NCI-H1092 treated with DMSO at 0.1 percent for 48 hours (cell line): ENCODE results near the gene EDN3.

Experiments
- DNase-seq: peaks from one replicate; lab custom pipeline; 2025; lab: John Stamatoyannopoulos, UW

EDN3 gene

GRCh38 chr20:59300333-59301081 is at the start of gene EDN3:
TSS of gene EDN3 (plus strand) at chr20:59300611. CDS start at chr20:59300813, 202 bp downstream.
- DNase-seq: no peak

DNA sequence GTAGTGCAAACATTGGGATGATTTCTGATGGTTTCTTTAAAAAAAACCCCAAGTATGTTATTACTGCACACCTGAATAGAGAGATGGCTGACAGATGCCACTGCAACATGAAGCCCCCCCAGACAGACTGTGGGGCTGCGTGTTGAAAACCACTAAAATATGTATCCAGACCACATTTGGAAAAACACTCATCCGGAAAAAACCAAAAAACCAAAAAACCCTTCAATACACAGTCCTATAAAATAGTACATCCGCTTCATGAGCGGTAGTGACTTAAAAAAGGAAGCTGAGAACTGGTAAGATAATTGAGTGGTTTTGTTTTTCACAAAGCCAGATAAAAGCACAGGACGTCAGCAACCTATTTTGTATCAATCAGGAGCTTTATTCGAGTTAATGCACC is 47.1 kb upstream of the EDN3 start:
- DNase-seq: no peak

DNA sequence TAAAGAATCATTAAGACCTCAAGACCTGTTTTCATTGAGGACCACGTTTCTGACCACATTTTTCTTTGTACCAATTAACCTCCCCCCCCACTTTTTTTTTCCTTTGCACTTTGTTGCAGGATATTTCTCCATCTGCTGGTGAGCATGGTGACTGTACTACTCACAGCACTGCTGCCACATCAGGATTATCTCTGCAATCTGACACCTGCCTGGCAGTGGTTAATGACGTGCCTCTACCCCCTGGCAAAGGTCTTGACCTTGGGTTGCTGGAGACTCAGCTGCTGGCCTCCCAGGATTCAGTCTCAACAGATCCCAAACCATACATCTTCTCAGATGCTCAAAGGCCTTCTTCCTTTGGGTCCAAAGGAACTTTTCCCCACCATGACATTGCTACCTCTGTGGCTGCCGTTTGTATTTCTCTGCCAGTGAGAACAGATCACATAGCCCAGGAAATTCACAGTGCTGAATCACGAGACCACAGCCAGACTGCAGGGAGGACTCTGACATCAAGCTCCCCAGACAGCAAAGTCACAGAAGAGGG is 46.6 kb upstream of the EDN3 start:
- DNase-seq: no peak

GRCh38 chr20:59255256-59255655 is 45.2 kb upstream of the EDN3 start:
- no peak for DNase-seq

GRCh38 chr20:59258221-59258621 is 42.2 kb upstream of the EDN3 start:
- DNase-seq: no peak

DNA sequence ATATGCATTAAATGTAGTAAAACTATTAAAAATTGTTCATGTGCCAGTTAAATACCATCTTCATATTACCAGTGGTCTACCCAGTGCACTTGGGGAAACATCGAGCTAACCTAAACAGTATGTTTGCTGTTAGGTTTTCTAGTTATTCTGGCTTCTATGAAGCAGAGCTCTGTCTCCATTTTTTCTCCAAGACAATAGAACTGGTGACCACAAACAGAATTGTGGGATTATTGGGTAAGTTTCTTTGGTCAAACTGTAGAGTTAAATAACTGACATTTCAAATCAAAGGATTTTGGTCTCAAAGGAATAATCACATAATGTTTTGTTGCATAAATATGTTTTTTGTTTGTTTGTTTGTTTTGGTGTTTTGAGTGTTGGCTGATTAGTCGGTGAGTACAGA is 40.5 kb upstream of the EDN3 start:
- no peak for DNase-seq

GRCh38 chr20:59265298-59265697 is 35.1 kb upstream of the EDN3 start:
- no peak for DNase-seq

DNA sequence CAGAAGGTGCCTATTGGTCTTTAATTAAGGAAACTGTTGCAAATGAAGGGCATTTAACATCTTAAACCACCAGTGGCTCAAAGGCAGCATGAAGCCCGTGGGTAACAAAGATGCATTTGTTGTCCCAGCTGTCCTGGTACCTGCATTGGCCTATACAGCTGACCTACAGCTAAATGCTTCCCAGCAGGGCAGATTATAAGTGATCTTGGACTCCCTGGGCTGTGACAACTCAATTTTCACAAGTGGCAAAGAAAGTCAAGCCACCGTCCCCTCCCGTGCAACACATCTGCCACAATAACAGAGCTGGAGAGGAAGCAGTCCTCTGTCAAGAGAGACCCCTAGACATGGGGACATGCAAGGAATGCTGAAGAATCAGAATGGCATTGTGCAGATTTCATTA is 31.5 kb upstream of the EDN3 start:
- DNase-seq: no peak

DNA sequence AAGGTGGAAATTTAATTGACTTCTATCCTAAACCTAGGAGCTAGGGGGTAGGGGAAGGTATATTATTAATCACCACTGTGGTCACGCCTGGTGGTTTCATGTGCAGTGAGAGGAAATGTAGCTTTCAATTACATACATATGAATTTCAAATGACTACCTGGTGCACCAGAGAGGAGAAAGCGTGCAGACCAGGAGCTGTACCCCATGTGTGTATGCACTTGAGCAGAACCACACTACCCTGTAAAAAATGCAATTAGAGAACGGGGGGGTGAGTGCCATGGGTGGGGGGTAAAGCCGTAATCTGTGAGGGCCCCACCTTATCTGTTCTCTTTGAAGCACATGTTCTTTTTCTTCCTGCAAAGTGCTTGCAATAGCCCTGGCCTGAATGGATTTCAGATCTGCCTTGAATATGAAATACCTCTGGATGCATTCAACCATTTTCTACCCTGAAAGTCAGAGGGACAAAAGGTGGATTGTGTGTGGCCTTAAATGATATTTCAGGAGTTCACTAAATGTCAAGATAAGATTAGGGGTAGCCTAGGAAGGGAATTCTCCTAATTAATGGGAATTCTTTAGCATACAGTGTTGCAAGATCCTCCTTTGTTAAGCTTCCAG is 30.9 kb upstream of the EDN3 start:
- no peak for DNase-seq

GRCh38 chr20:59270380-59270779 is 30.0 kb upstream of the EDN3 start:
- no peak for DNase-seq

DNA sequence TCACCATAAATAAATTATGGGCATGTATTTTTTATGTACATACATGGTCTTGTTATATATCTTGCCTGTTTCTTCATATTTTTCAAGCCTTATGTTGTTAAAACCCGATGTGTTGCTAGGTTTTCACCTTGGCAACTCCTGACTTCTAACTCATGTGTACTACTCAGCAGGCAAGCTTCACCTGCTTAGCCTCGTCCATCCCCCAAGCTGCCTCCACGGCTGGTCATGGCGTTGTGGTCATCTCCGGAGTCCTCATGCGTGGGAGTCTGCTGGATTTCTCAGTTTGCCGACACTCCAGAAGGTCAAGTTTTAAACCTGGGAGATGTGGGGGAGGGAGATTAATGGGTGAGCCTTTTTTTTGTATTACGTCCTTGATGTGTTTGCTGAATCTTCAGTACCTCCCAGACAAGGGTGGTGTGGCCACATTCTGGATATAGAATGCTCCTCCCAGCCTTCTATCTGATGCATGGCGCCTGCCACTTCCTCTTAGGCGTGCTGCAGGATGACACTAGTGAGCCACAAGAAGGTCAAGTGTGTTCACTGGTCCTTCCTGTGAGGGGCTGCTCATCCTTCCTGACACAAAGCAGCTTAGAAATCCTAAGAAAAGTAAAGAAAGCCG is 26.6 kb upstream of the EDN3 start:
- DNase-seq: no peak

DNA sequence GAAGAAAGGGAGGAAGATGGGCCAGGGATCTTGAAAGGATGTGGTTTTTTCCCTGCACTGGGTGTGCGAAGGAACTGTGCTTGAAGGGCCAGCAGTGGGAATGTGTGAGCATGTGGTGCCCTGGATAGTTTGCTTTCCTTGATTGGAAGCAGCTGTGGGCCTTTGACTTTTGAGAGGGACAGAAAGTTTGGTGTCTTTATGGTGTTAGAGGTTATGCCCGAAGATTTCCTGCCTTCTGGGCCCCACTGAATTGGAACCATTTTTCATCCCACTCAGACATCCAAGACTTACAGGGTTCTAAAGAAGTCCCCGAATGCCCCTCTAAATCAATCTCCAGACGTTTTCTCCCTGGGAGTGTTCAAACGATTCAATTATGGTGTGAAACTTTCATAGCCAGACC is 23.5 kb upstream of the EDN3 start:
- no peak for DNase-seq

- no peak for DNase-seq
These were observed 15.9 kb upstream of the EDN3 start for GRCh38 chr20:59284470-59284869.

- DNase-seq: no peak
These were observed 10.4 kb upstream of the EDN3 start for GRCh38 chr20:59289994-59290393.

DNA sequence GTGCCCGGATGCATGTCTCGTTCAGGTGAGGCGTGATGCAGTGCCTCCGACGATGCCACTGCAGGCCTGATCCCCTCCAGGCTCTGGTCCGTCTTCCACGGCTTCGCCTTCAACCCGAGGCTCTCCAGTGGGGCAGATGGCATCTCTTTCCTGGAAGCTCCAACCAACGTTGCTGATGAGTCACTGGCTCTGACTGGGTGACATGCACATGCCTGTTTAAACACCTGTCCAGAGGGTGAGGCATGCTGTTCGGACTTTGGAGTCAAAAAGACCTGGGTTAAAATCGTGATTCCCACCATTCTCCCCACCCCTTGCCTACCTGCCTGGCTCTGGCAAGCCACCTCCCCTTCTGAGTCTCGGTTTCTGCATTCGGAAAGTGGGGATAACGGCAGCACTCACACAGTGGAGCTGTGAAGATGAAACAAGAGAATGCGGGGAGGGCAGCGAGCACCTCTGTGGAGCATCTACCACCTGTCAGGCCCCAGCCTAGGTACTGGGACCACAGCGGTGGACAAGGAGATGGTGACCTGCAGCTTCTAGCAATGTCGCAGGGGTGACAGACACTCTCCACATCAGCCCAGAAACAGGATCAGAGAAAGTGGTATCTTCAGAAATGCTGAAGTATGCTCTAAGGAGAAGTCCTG is 8.5 kb upstream of the EDN3 start:
- no peak for DNase-seq

DNA sequence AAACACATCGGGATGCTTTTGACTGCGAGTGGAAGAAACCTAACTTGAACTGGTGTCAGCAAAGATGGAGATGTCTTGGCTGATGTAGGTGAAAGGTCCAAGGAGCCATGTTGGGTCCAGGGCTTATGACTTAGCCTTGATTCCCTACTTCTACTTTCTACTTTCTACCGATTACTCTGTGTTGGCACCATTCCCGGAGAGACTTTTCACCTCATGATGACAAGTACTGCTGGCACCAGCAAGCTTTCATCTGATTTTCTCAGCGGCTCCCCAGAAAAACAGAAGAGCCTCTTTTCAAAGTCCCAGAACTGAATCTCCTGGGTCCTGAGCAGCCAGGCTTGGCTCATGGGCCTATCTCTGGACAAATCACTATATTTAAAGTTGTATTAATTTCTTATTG is 4.9 kb upstream of the EDN3 start:
- no peak for DNase-seq

GRCh38 chr20:59297686-59298085 is 2.7 kb upstream of the EDN3 start:
- no peak for DNase-seq

DNA sequence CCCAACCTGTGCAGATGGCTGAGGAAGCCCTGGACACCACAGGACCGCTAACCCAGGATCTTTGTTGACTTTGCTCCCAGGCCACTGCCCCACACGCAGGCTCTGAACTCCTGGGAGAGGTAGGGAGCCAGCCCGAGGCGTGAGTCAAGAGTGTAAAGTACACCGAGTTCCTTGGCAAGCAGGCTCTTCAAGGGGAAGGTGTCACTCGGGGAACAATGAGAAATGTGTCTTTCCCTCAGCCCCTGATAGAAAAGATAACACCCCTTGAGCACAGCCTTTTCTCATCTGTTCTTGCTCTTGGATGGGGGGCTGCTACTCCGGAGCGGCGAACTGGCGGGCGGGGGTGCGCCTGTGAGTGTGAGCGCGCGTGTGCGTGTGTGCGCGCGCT is 472 bp upstream of the EDN3 start:
- no peak for DNase-seq

DNA sequence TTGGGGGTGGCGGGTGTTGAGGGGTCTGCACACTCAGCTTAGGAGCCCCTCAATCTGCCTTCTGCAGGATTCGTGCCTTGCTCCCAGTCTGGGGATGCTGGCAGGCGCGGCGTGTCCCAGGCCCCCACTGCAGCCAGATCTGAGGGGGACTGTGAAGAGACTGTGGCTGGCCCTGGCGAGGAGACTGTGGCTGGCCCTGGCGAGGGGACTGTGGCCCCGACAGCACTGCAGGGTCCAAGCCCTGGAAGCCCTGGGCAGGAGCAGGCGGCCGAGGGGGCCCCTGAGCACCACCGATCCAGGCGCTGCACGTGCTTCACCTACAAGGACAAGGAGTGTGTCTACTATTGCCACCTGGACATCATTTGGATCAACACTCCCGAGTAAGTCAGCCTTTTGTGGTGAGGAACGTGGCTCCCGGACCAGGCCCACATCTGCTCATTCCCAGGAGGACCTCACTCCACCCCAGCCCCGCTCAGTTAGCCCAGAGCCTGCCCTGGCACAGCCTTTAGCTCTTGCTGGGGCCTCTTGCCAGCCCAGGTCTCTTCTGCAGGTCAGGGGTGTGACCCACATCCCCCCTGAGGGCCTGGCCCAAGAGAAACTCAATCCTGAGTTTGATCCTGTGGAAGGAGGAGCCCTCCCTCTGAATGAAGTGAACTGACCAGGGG is 1.1 kb downstream of the EDN3 start:
- DNase-seq: no peak

GRCh38 chr20:59305908-59306655 is 5.7 kb downstream of the EDN3 start:
- DNase-seq: no peak

- DNase-seq: no peak
These were observed 6.9 kb downstream of the EDN3 start for GRCh38 chr20:59307270-59307669.
